Testis (tissue), 2 donors: ENCODE results near the gene TMEM175.

Experiments
- POLR2A ChIP-seq: fragments of 450-650 bp; IDR thresholded peaks from one replicate; pipeline ENCODE4 v1.6.1; 2017; ENCODE audit warnings: antibody characterized with exemption, mild to moderate bottlenecking, moderate library complexity
- TF ChIP-seq, protein P1 (sequence below), 3 experiments: fragments of 450-650 bp in 2 of 3; fragments of 200-600 bp in 1 of 3; sonication (generic) in 1 of 3; IDR thresholded peaks; one replicate each; pipeline ENCODE4 v1.5.1; 2016 to 2019; ENCODE audit warnings: antibody characterized with exemption in 3 of 3, mild to moderate bottlenecking in 2 of 3, moderate library complexity in 1 of 3

DNA sequence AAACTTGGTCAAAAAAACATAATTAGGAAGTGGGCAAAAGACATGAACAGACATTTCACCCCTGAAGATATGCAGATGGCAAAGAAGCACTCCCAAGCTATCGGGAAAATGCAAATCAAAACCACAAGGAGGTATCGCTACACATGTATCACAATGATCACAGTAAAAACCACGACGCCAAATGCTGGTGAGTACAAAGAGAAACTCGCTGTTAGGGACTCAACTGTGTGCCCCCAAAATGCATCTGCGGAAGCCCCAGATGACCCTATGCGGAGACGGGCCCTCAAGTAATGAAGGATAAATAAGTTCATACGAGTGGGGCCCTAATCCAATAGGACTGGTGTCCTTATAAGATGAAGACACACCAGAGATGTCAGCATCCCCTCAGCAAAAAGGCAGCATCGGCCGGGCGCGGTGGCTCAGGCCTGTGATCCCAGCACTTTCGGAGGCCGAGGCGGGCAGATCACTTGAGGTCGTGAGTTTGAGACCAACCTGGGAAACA, 10.4 kb upstream of the TMEM175 start:
- TF ChIP-seq, protein P1, sequence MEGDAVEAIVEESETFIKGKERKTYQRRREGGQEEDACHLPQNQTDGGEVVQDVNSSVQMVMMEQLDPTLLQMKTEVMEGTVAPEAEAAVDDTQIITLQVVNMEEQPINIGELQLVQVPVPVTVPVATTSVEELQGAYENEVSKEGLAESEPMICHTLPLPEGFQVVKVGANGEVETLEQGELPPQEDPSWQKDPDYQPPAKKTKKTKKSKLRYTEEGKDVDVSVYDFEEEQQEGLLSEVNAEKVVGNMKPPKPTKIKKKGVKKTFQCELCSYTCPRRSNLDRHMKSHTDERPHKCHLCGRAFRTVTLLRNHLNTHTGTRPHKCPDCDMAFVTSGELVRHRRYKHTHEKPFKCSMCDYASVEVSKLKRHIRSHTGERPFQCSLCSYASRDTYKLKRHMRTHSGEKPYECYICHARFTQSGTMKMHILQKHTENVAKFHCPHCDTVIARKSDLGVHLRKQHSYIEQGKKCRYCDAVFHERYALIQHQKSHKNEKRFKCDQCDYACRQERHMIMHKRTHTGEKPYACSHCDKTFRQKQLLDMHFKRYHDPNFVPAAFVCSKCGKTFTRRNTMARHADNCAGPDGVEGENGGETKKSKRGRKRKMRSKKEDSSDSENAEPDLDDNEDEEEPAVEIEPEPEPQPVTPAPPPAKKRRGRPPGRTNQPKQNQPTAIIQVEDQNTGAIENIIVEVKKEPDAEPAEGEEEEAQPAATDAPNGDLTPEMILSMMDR (IDR thresholded peaks at IDR 0.05) = no peak
- TF ChIP-seq POLR2A = no peak
